Astrocyte (in vitro differentiated cells and primary cell): ENCODE measurements around the gene RSF1. TPM values are rescaled to one million over a fixed set of nuclear protein-coding genes. Genes with fewer than 3 reads are reported as not detected.

Experiments used
- DNase-seq: peaks from one replicate; pipeline ENCODE4 v3.0.0-alpha.2; 2010; ENCODE audit warnings: low read depth
- FAIRE-seq: peaks from 2 replicates; lab custom pipeline; 2011; peaks lifted over from hg19 to GRCh38; lab: Jason Lieb, UNC
- H2AFZ ChIP-seq: 2 replicates; pipeline ENCODE4 v1.6.0; 2012; ENCODE audit warnings: low read depth, low read length, inconsistent platforms
- H3K27ac ChIP-seq: 2 replicates; pipeline ENCODE4 v1.5.1; 2011; ENCODE audit warnings: low read depth, low read length, inconsistent platforms
- H3K27me3 ChIP-seq: 2 replicates; pipeline ENCODE4 v1.6.0; 2011; ENCODE audit warnings: low read length, inconsistent platforms; ENCODE audit not compliant: insufficient read depth
- H3K36me3 ChIP-seq: 2 replicates; pipeline ENCODE4 v1.5.1; 2011; ENCODE audit warnings: low read length, inconsistent platforms; ENCODE audit not compliant: insufficient read depth
- H3K4me1 ChIP-seq: 2 replicates; pipeline ENCODE4 v1.5.1; 2011; ENCODE audit warnings: low read length, inconsistent platforms; ENCODE audit not compliant: insufficient read depth
- H3K4me2 ChIP-seq: 2 replicates; pipeline ENCODE4 v1.6.0; 2012; ENCODE audit warnings: low read length, inconsistent platforms
- H3K4me3 ChIP-seq: 2 replicates; pipeline ENCODE4 v1.5.1; 2011; ENCODE audit warnings: low read depth, mild to moderate bottlenecking, low read length, inconsistent platforms; ENCODE audit not compliant: insufficient read depth
- H3K79me2 ChIP-seq: 2 replicates; pipeline ENCODE4 v1.6.0; 2012; ENCODE audit warnings: mild to moderate bottlenecking, low read length, inconsistent platforms; ENCODE audit not compliant: insufficient read depth
- H3K9ac ChIP-seq: 2 replicates; pipeline ENCODE4 v1.6.0; 2012; ENCODE audit warnings: mild to moderate bottlenecking, low read length, inconsistent platforms
- H3K9me3 ChIP-seq: 2 replicates; pipeline ENCODE4 v1.5.1; 2012; ENCODE audit warnings: low read depth, mild to moderate bottlenecking, low read length, inconsistent platforms; ENCODE audit not compliant: insufficient read depth
- H4K20me1 ChIP-seq: 2 replicates; pipeline ENCODE4 v1.6.0; 2012; ENCODE audit warnings: low read length, inconsistent platforms; ENCODE audit not compliant: insufficient read depth
- H3K27ac Mint-ChIP-seq: one replicate; pipeline ENCODE4 v1.8.0; 2021; ENCODE audit warnings: mild to moderate bottlenecking, mixed read lengths; ENCODE audit not compliant: unreplicated experiment
- H3K27me3 Mint-ChIP-seq: one replicate; pipeline ENCODE4 v1.8.0; 2021; ENCODE audit warnings: low read depth, mixed read lengths; ENCODE audit not compliant: unreplicated experiment
- H3K36me3 Mint-ChIP-seq: one replicate; pipeline ENCODE4 v1.8.0; 2021; ENCODE audit warnings: low read depth, mixed read lengths; ENCODE audit not compliant: unreplicated experiment
- H3K4me1 Mint-ChIP-seq: one replicate; pipeline ENCODE4 v1.8.0; 2021; ENCODE audit warnings: low read depth, mixed read lengths; ENCODE audit not compliant: unreplicated experiment
- H3K4me3 Mint-ChIP-seq: one replicate; pipeline ENCODE4 v1.8.0; 2021; ENCODE audit warnings: mild to moderate bottlenecking, moderate library complexity, mixed read lengths; ENCODE audit not compliant: unreplicated experiment
- H3K9me3 Mint-ChIP-seq: one replicate; pipeline ENCODE4 v1.8.0; 2021; ENCODE audit warnings: mild to moderate bottlenecking, mixed read lengths; ENCODE audit not compliant: unreplicated experiment
- EZH2 ChIP-seq: IDR thresholded peaks from 2 replicates; pipeline ENCODE4 v1.6.1; 2012; ENCODE audit warnings: mild to moderate bottlenecking, low read length, inconsistent platforms; ENCODE audit not compliant: insufficient read depth
- total RNA-seq: library from RNA; stranded (reverse); gene quantifications from 2 replicates; pipeline ENCODE4 v1.2.1, GENCODE V29; 2021
- TF ChIP-seq, protein P1 (sequence below): IDR thresholded peaks from 2 replicates; pipeline ENCODE4 v1.5.1; 2011; ENCODE audit warnings: low read depth, mild to moderate bottlenecking, inconsistent platforms, low read length, moderate library complexity; ENCODE audit not compliant: insufficient read depth

The RSF1 gene
- total RNA-seq, 1 donor from 2014 or later, result 84.0 TPM

- Histone ChIP-seq H3K27me3 (no peaks in the 10 kb centered on the region), H4K20me1 (peaks cover 4% of the 10 kb centered on the region), H3K4me1 (peaks cover 25% of the 10 kb centered on the region), H2AFZ (no peak overlapping the region), H3K27ac (no peak overlapping the region), H3K9ac (no peak overlapping the region), H3K36me3 (peaks cover 35% of the 10 kb centered on the region), H3K4me3 (no peak overlapping the region), H3K4me2 (no peak overlapping the region), H3K79me2 (no peaks in the 10 kb centered on the region), H3K9me3 (no peaks in the 10 kb centered on the region)
- no peak overlapping the region for H3K27ac Mint-ChIP-seq
- H3K36me3 Mint-ChIP-seq, result peaks cover 37% of the 10 kb centered on the region
- no peaks in the 10 kb centered on the region for H3K27me3 Mint-ChIP-seq
- H3K4me1 Mint-ChIP-seq, result peaks cover 16% of the 10 kb centered on the region
- no peak for TF ChIP-seq EZH2
- TF ChIP-seq, protein P1, sequence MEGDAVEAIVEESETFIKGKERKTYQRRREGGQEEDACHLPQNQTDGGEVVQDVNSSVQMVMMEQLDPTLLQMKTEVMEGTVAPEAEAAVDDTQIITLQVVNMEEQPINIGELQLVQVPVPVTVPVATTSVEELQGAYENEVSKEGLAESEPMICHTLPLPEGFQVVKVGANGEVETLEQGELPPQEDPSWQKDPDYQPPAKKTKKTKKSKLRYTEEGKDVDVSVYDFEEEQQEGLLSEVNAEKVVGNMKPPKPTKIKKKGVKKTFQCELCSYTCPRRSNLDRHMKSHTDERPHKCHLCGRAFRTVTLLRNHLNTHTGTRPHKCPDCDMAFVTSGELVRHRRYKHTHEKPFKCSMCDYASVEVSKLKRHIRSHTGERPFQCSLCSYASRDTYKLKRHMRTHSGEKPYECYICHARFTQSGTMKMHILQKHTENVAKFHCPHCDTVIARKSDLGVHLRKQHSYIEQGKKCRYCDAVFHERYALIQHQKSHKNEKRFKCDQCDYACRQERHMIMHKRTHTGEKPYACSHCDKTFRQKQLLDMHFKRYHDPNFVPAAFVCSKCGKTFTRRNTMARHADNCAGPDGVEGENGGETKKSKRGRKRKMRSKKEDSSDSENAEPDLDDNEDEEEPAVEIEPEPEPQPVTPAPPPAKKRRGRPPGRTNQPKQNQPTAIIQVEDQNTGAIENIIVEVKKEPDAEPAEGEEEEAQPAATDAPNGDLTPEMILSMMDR, result no peak
- peaks cover 2% of the 10 kb centered on the region for H3K9me3 Mint-ChIP-seq
- FAIRE-seq (no peak), DNase-seq (peak; percentile 93)
- H3K4me3 Mint-ChIP-seq, result no peak overlapping the region
Measured at GRCh38 chr11:77672264-77672663, 148.3 kb downstream of the RSF1 start.

- Histone ChIP-seq H4K20me1 (peaks cover 4% of the 10 kb centered on the region), H3K79me2 (no peaks in the 10 kb centered on the region), H3K9me3 (no peaks in the 10 kb centered on the region), H3K27ac (no peak overlapping the region), H3K4me3 (no peak overlapping the region), H3K9ac (no peak overlapping the region), H3K4me1 (peaks cover 25% of the 10 kb centered on the region), H3K27me3 (no peaks in the 10 kb centered on the region), H3K4me2 (peak overlapping the region; percentile 5), H2AFZ (no peak overlapping the region), H3K36me3 (peaks cover 26% of the 10 kb centered on the region)
- H3K4me1 Mint-ChIP-seq, result peaks cover 13% of the 10 kb centered on the region
- H3K4me3 Mint-ChIP-seq, result no peak overlapping the region
- FAIRE-seq (no peak), DNase-seq (peak; percentile 63)
- no peaks in the 10 kb centered on the region for H3K27me3 Mint-ChIP-seq
- peaks cover 2% of the 10 kb centered on the region for H3K9me3 Mint-ChIP-seq
- no peak overlapping the region for H3K27ac Mint-ChIP-seq
- TF ChIP-seq, protein P1, result no peak
- TF ChIP-seq EZH2, result no peak
- peaks cover 26% of the 10 kb centered on the region for H3K36me3 Mint-ChIP-seq
Measured at GRCh38 chr11:77669848-77670511, 150.5 kb downstream of the RSF1 start.

DNA sequence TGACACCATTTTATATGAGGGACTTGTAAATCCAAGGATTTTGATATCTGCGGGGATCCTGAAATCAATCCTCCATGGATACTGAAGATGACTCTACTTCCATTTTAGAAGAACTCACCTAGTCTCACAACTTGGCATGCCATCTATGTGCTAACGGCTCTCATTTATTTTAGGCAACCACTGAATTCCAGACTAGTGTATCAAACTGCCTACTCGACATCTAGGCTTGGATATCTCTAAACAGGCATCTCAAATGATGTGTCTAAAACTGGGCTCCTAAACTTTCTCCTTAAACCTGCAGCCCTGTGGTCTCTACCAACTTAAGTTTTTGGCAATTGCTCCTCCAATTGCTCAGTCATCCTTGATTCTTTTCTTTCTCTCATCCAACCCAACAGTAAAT, 151.8 kb downstream of the RSF1 start:
- H3K9me3 ChIP-seq, result no peaks in the 10 kb centered on the region
- Mint-ChIP-seq H3K4me1 (peaks cover 13% of the 10 kb centered on the region), H3K27me3 (no peaks in the 10 kb centered on the region), H3K4me3 (no peak overlapping the region), H3K9me3 (peaks cover 2% of the 10 kb centered on the region), H3K27ac (no peak overlapping the region), H3K36me3 (peaks cover 22% of the 10 kb centered on the region)
- no peaks in the 10 kb centered on the region for H3K79me2 ChIP-seq
- DNase-seq (peak; percentile 49), FAIRE-seq (no peak)
- peaks cover 4% of the 10 kb centered on the region for H4K20me1 ChIP-seq
- H3K27me3 ChIP-seq, result no peaks in the 10 kb centered on the region
- H3K4me3 ChIP-seq, result no peak overlapping the region
- peak overlapping the region; percentile 9 for H3K27ac ChIP-seq
- H3K36me3 ChIP-seq, result peaks cover 26% of the 10 kb centered on the region
- peak overlapping the region; percentile 40 for H3K4me2 ChIP-seq
- no peak overlapping the region for H2AFZ ChIP-seq
- no peak for TF ChIP-seq EZH2
- TF ChIP-seq, protein P1, result no peak
- H3K4me1 ChIP-seq, result peaks cover 25% of the 10 kb centered on the region
- H3K9ac ChIP-seq, result no peak overlapping the region
